GM18951 (cell line): Measurements from ENCODE around the gene HDAC10.
A peak's percentile ranks its signal among the peaks of the same experiment; 100 is the strongest.

ENCODE experiments used
- POLR2A ChIP-seq: IDR thresholded peaks from 4 replicates; pipeline ENCODE4 v1.6.1; 2011; ENCODE audit warnings: mild to moderate bottlenecking; ENCODE audit not compliant: insufficient read length, insufficient read depth; ENCODE audit errors: extremely low read depth
- in situ Hi-C: fragments of 300-500 bp; cut with MboI; formaldehyde crosslinking; loops from one replicate; pipeline ENCODE4 v1.12.0; 2022; ENCODE audit warnings: low sequenced_read_pairs, mixed read lengths, inconsistent platforms; ENCODE audit not compliant: unreplicated experiment

Gene HDAC10

DNA sequence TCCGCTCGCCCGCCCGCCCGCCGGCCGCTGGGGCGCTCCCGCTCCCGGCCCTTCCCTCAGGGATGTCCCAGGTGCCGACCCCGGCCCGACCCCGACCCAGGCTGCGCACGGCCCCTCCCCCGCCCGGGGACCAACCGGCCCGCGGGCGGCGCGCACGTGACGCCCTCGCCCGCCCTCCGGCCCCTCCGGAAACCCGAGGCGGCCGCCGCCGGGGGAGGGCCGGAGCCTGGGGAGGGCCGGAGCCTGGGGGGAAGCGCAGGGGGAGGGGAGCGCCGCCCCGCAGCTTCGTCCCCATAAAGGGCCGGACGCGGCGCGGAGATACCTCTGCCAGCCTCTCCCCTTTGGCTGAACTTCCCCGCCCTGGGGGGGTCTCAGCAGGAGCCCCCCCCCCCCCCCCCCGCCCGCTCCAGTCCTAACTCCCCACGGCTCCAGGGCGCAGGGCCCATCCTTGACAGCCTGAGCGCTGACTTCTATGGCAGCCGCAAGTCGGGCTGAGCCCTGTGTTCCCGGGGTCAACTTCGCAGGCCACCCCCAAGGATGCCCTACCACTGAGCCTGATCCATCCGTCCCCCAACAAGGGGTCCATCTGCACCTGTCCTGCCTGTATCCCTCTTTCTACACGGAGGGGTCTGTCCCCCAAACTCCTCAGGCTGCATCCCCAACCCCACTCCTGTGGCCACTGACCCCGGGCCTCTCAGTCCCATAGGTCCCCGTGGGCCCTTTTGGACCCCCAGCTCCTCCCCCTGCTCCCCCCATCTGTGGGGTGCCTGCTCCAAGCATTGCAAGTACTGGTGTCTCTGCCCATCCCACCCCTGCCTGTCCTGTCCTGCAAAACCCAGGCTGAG is 10.8 kb upstream of the HDAC10 start, which contains the start of gene MAPK12:
MAPK12 (minus strand) TSS at position 69 of the 845 bp plus-strand sequence. CDS start 174 bp downstream, outside the sequence.
- in situ Hi-C loops = no loop called here
- TF ChIP-seq POLR2A = peak; percentile 13

DNA sequence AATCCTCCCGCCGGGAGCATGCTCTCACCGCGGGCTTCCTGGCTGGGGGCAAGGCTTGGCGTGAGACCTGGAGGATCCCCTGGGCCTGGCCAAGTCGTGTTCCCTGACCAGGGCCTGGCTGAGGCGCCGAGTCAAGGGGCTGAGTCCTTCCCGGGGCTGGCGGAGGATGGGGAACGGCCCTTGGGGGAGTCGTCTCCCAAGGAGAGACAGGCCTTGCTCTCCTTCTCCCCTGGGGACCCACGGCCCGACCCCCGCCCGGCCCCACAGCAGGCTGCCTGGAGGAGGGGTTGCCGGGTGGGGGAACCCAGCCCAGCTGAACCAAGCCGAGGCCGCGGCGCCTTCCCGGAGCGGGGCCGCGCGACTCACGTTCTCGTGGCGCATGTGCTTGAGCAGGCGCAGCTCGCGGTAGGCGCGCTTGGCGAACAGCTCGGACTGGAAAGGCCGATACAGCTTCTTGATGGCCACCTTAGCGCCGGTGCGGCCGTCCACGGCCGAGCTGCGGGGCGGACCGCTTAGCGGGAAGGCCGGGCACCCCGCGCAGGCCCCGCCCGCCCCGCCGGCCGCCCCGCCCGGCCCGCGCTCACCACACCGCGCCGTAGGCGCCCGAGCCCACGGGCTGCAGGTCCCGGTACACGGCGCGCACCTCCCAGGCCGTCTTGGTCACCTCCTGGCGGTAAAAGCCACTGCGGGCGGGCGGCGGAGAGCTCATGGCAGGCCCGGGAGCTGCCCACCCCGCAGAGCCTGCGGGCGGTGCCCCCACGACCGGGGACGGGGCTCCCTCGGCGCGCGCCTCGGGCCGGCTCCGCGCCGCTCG is 9.9 kb upstream of the HDAC10 start:
- peak; percentile 42 for TF ChIP-seq POLR2A
- in situ Hi-C loops = no loop called here

DNA sequence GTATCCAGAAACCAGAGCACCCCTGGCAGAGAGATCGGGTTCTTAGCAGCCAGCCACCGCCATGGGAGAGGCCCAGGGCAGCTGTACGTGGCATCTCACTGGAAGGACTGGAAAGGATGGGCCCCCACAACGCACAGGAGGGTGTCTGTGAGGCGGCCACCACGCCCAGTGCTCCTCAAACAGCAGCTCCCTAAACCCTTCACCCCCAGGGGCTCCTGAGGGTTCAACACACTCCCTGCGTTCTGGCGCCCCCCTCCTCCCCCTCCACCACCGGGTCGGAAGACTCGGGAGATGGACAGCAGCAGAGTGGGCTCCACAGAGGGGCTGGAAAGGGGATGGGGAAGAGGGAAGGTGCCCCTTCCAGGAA is 9.4 kb upstream of the HDAC10 start:
- TF ChIP-seq POLR2A = no peak
- in situ Hi-C loops = no loop called here

DNA sequence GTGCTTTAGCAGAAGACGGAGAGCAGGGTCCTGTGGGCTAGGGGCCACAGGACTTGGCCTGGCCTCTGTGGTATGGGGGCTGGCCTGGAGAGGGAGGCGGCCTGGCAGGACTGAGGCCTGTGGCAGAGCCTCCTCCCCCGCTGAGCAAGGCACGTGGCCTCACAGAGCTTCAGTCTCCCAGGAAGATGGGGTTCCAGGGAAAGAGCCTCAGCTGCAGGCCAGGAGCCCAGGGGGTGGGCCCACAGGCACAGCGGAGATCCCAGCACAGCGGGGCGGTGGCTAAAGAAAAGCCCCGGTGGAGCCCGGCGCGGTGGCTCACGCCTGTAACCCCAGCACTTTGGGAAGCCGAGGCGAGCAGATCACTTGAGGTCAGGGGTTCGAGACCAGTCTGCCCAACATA is 8.2 kb upstream of the HDAC10 start:
- in situ Hi-C loops = no loop called here
- TF ChIP-seq POLR2A = no peak

DNA sequence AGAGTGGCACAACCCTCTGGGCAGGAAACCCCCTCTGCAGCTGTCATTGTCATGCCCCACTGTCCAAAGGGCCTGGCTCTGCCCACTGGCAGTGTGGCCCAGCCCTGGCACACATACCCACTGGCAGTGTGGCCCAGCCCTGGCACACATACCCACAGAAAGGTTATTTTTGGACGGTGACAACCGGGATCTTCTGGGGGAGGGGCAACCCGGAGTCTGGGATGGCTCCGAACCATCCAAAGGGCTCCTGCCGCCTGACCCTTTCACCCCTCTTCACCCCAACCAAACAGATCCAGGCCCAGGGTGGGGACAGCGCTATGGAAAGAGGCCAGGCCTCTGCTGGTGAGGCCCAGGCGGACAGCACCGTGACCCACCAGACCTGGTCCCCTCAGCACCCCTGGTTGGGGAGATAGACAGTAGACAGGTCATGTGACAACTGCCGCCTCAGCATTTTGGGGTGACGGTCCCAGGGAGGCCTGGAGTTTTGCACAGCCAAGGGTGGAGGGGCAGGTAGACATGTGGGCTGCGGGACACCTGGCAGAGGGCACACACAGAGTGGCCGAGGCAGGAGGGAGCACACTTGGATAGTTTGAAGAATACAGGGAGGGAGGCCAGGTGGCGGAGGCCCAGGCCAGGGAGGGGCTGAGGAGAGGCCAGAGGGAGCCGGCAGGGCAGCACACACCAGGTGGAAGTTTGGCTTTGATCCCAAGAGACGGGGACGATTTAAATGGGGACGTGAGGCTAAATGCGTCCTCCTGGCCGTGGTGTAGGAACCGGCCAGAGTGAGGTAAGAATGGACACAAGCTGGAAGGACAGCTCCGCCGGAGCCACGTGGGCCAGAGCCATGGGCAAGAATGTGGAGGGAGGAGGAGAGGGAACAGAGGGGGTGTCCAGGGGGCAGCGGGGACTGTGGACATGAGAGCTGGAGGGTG is 7.6 kb upstream of the HDAC10 start:
- TF ChIP-seq POLR2A = no peak
- in situ Hi-C loops = no loop called here

DNA sequence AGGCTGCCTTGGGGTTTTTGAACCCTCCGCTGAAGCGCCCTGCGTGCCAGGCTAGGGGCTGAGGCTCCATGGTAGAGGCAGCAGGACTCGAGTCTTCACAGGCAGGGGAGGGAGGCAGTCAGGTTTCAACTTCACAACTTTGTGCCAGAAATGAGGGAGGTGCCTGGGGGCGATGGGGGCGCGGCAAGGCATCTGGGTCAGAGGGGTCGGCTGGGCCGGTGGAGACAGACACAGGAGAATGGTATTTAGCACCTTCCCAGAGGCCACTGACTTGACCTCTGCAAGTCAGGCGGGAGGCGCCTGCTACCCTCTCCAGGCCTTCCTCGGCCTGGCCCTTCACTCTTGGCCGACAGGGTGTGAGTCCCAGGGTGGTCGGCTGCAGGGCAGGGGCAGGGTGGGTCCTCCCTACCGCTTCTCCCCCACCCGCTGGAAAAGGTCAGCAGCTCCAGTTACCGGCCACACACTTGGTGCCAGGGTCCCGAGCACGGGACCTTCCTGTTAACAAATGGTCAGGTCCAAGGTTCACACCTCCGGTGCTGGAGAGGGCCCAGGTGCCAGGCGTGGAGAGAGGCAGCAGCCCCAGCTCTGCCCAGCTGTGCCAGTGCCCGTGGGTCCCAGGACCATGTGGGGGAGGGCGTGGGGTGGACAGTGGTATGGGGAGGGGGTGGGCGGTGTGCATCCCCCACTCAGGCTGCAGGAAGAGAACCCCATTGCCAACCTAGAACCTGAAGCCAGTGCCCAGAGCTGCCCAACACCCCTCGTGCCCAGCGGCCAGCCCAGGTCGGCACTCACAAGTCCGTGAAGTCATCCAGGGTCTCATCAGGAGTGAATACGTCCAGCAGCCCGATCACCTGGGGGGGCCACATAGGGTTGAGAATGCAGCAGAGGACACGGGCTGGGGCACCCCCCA is 6.6 kb upstream of the HDAC10 start:
- TF ChIP-seq POLR2A = no peak
- in situ Hi-C loops = no loop called here

DNA sequence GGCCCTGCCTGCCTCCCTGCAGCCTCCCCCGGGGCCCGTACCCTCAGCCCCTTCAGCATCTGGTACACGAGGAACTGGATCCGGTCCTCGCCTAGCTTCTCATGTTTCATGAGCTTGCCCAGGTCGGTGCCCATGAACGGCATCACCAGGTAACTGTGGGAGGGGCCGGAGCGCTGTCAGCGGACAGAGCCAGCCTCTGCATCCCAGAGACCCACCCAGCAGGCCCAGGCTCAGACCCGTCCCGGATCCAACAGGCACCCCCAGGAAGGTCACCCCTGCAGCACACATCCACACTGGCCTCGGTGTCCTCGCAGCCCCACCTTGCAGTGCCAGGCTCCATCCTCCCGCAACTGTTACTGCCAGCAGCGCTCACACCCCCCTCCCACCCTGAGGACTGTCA is 6.0 kb upstream of the HDAC10 start:
- no peak for TF ChIP-seq POLR2A
- in situ Hi-C loops = no loop called here

DNA sequence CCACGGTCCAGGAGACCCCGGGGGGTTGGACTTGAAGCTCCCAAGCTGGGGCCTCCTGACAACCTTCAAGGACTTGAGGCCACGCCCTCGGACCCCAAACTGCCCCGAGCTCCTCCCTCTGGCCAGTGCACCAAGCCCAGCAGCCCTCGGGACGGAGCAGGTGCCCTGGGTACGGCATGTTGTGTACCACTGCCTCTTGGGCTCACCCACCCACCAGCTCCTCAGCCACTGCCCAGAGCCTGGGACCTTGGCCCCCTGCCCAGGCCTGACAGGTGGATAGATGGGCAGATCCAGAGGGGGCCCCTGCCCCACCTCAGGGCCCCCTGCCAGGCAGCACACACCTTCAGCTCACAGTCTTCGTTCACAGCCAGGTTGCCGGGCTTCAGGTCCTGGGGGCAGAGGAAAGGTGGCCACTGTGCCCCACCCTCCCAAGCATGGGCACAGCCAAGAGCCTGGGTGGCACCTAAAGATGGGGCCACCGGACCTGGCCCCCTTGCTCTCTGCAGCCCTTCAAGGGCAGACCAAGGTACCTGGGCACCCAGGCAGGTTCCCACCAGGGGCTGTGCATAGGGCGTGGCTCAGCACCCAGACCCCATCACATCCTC is 5.3 kb upstream of the HDAC10 start:
- TF ChIP-seq POLR2A = no peak
- in situ Hi-C loops = no loop called here

DNA sequence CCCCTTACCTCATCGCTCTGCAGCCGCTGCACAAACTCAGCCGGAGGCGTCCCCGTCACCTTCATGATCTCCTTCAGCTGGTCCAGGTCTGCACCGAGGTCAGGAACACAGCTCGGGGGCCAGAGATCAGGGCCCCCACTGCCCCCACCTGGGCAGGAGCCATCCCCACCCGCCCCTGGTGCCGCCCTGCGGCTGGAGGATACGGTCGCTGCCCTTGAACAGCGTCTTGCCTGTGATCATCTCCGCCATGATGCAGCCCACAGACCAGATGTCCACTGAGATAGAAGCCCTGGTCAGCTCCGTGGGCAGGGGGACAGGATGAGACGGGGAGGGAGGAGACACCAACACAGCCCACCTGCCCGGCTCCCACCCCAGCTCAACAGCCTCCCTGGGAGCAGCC is 4.5 kb upstream of the HDAC10 start:
- in situ Hi-C loops = no loop called here
- TF ChIP-seq POLR2A = no peak

DNA sequence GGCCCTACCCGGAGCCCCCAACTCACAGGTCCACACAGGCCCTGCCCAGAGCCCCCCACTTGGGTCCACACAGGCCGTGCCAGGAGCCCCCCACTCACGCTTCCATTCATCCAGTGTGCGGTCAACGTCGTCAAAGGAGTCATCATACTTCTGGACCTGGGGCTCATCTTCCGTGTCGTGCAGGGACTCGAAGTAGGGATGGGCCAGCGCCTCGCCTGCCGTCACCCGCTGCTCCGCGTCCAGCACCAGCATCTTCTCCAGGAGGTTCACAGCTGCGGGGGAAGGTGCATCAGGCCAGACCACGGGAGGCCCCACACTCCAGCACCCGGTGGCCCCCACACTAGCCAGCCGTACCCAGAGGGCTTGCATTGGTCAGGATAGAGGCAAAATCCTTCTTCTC is 4.0 kb upstream of the HDAC10 start:
- in situ Hi-C loops = no loop called here
- no peak for TF ChIP-seq POLR2A

DNA sequence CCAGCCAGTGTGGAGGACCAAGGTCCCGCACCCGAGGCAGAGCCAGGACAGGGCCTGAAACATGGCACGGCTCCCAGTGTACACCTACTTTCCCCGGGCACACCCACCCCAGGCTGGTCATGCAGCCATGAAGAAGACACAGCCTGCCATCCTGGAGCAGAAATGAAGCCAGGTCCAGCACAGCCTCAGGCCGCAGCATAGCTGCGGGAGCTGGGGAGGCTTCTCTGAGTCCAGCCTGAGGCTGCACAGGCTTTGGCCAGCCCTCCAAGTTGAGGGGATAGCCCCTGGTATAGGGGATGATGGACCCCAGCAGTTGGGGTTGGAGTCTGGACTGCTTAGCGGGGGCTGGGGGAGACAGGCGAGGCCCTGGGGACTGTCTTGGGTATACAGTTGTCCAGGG is 2.9 kb upstream of the HDAC10 start:
- TF ChIP-seq POLR2A = no peak
- in situ Hi-C loops = no loop called here
